SIG-M5 treated with dmso at 0.1 percent for 504 hours (cell line): ENCODE measurements around the gene PLPP7.

ENCODE experiments used
- DNase-seq: peaks from one replicate; lab custom pipeline; 2025; ENCODE audit not compliant: unreplicated experiment; lab: John Stamatoyannopoulos, UW

PLPP7 gene

DNA sequence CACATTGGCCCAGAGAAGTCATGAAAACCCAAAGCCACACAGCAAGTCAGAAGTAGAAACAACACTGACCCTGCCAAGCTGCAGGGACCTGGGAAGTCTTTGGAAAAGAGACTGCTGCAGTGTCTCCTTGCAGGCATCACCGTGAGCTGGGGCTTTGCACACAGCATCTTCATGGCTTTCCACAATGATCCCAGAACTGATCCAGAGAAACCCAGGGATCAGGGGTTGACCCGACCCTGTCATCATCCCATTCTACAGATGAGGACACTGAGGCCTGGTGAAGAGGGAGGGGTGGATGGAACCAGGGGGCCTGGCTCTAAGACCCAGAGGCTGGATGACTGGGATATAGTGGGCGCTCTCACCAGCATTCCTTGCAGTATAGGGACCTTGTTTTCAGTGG is 8.9 kb upstream of the PLPP7 start:
- no peak for DNase-seq

DNA sequence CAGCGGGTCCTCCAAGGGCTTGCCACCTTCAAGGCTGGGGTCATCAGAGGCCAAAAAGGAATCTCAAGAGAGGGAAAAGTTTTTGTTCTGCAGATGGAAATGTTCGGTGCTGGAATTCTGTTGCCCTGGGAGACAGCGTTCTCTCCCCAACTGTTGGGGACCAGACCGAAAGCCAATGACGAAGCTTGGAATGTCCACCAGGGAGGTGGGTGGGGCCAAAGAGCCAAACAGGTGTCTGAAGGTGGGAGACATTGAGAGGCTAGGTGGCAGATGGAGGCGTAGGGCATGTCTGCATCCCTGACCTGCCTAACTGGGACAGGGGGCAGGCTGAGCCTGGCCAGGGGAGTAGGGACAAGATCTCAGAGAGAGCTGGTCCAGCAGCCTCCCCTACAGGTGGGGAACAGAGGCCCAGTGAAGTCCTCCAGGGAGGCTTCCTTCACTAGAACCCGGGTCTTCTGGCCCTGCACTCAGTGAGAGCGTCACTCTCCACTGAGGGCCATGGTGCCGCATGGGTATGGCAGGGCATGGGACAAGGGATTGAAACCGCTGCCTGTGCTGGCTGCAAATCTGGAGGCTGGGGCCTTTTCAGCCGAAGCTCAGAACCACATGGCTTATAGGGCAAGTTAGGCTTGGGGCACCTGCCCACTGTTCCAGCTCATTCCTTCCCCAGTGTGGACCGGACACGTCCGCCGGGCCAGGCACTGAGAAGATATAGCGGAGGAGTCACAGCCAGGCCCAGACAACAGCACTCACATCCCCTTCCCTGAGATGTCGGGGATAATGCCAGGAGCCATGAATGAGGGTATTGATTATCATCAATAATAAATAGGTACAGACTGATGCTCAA is 8.2 kb upstream of the PLPP7 start:
- DNase-seq: no peak

- no peak for DNase-seq
These were observed 7.3 kb upstream of the PLPP7 start for GRCh38 chr9:131282175-131282574.

DNA sequence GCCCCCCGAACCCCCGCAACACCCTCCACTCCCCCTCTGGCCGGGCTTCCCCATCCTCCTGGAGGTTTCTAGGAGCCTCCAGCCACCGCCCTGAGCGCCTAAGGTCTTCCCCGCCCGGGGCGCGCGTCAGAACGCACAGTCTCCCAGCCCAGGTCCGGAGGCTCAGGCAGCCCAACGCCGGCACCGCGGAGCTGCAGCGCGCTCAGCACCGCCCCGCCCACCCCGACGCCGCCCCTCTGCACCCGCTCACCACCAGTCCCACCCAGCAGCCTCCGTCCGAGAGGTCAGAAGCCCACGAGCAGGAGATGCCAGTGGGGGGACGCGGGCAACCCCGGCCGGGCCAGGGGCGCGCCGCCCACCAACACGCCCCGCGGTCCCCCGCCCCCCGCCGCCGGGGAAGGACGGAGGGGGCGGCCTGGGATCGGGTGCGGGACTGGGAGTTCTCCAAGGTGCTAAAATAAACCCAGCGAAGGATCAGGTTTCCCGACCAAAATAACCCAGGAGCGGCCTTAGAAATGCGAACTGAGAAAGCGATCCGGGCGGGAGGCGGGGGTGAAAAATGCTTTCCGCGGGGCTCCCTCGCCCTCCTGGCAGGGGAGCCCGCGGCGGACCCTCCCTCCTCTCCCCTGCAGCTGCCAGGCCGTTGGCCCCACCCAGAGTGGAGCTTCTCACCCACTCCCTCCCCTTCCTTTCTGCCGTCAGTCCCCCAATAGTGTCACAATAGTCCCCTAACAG is 6.7 kb upstream of the PLPP7 start:
- no peak for DNase-seq

DNA sequence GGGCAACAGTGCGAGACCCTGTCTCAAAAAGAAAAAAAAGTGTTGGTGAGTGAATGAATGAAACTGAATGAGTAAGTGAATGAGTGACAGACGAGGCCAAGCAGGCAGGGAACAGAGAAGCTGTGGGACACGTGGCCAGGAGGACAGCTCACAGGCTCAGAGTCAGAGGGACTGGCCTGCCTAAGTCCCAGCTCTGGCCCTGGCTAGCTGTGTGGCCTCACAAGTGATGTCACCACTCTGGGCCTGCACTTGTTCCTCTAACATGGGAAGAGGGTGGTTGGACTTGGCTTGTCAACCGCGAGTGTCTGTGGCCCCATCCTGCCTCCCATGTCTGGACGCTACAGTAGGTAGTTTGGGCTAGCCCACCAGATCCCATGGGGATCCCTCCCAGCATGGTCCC is 4.7 kb upstream of the PLPP7 start:
- DNase-seq: no peak

- DNase-seq: no peak
These were observed 2.2 kb upstream of the PLPP7 start for GRCh38 chr9:131287359-131287758.

GRCh38 chr9:131288217-131288616 is 1.3 kb upstream of the PLPP7 start:
- DNase-seq: no peak

GRCh38 chr9:131290036-131290766 is 678 bp downstream of the PLPP7 start:
- DNase-seq: no peak

DNA sequence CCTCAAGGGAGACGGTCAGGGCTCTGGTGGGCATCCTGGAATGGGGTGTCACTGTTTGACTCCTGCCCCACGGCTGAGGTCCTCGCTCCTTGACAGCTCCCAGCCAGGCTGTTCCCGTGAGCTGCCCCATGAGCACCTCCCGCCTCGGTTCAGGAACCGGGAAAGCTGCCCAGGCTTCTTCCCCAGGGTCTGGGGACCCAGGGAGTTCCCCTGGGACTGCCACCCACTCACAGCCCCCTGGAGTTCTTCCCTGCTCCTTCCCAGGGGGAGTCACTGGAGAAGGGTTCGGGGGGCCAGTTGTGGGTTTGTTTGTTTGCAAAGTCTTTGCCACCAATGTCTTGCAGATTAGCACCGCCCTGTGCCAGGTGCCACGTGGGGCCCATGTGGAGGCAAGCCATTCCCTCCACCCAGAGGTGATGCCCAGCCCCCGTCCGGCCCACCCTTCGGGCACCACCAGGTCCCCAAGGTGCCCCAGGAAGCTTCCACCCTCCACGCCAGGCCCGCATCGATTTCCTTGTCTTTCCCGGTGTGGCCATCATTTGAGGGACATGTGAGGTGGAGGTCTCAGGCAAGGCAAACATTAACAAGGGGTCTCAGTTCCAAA is 1.3 kb downstream of the PLPP7 start:
- no peak for DNase-seq

DNA sequence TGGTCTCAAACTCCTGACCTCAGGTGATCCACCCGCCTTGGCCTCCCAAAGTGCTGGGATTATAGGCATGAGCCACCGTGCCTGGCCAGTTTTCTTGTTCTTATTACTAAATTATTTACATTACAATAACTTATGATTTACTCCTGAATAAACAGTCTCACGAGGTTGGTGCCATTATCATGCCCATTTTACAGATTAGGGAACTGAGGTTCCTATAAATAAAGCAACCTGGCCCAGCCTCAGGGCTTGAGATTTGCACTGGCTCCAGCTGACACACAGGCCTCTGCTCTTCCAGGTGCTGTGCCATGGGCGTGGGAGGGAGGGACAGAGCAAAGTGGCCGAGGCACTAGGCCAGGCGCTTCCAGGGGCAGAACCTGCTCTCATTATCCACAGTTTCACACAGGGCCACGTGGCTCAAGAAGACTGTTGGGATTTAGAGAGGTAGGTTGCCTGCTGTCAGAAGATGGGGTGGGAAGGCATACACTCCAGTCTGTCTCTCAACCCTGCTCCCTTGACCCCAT is 2.3 kb downstream of the PLPP7 start:
- no peak for DNase-seq

DNA sequence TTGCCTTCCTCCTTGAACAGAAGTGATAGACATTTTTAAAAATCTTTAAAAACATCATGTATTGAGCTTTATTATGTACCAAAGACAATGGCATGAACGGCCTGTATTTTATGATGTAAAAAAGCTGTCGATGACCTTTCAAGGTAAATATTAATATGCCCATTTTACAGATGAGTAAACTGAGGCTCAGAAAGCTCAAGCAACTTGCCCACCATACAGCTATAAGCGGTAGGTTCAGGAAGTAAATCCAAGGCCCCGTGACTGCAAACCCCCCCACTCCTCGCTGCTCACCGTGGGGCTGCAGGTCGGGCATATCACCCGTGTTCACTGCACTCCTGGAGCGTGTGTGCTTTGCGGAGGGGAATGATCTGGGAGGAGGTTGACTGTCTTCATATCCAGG is 3.4 kb downstream of the PLPP7 start:
- DNase-seq: no peak

DNA sequence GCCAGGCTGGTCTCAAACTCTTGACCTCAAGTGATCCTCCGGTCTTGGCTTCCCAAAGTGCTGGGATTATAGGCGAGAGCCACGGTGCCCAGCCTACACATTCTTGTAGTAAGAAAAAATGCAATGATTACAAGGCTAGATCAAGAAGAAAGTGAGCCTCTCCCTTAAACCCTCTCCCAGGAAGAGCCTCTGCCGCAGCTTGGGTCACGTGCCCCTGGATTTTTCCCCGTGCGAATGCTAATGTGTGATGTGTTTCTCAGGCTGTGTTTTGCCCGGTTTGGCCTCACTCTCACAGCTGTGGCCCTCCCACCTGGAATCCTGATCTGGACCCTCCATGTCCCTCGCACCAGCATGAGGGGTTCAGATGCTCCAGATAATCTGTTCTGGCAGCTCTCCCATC is 6.9 kb downstream of the PLPP7 start:
- no peak for DNase-seq

DNA sequence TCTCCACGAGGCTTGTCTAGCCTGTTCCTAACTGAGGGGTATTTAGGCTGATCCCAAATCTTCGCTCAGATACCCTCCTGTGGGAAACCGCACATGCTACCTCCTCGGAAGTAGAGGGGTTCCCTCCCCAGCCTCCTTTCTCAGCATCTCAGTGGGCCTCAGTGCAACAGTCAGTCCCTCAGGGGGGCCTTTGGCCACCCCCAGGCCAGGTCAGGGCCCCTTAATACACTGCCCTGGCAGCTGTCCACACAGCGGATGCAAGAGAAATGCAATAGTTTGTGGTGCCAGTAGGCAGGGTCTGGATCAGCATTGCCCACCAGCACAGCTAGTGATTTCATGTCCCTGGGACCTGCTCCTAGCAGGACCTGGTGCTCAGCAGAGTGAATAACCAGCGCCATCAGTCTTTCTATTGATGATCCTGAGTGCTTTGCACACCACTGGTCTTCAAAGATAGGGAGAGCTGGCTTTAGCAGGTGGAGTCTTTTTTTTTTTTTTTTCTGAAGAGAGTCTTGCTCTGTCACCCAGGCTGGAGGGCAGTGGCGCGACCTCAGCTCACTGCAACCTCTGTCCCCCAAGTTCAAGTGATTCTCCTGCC is 7.5 kb downstream of the PLPP7 start:
- DNase-seq: no peak

DNA sequence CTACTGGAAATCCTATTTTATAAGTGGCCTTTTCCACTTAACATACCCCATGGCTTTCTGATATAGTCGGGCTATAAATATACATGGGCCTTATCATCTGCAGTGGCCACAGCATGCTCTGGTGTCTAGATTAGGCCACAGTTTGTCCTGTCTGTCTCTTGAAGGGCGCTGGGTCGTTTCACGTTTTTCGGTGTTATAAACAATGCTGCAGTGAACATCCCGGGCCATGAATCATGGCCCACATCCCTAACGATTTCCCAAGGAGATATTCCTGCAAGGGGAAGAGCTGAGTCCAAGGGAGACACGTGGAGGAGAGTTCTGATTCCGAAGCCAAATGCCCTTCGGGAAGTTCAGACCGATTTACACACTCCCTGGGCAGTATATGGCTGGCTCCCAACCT is 8.4 kb downstream of the PLPP7 start:
- DNase-seq: no peak

- no peak for DNase-seq
These were observed 8.8 kb downstream of the PLPP7 start for GRCh38 chr9:131298341-131298740.

- DNase-seq: no peak
These were observed 9.3 kb downstream of the PLPP7 start for GRCh38 chr9:131298816-131299215.

GRCh38 chr9:131299346-131299960 is 9.9 kb downstream of the PLPP7 start:
- DNase-seq: no peak

DNA sequence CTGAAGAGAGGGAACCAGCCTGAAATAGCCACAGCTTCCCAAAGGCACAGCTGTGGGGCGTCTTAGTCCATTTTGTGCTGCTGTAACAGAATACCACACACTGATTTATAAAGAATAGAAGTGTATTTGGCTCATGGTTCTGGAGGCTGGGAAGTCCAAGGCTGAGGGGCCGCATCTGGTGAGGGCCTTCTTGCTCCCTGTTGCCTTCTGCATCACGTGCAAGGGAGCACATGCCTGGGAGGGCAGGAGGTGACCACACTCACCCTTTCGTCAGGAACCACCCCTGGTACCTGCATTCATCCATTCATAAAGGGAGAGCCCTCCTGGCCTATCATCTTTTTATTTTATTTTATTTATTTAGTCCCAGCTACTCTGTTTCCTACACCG is 10.4 kb downstream of the PLPP7 start:
- DNase-seq: no peak

- DNase-seq: no peak
These were observed 10.9 kb downstream of the PLPP7 start for GRCh38 chr9:131300444-131300843.
